ENCODE results near the gene ADGRV1. TPM values are rescaled to one million over a fixed set of nuclear protein-coding genes. Genes with fewer than 3 reads are reported as not detected.

The ADGRV1 gene
- total and polyA plus RNA-seq, 9 of the 15 experiments (the other 6 are each of a cell fraction or from before 2014, with no cell fraction given), result 21.7 to 156 (median 58.2) TPM

GRCh38 chr5:91146905-91147600 lies 588.5 kb downstream of the ADGRV1 start:
- Histone ChIP-seq H4K20me1 (replicated peaks; ENCODE audit: control insufficient read depth, insufficient read depth, low read length) (no peaks in the 10 kb centered on the region), H3K9me3 (replicated peaks; ENCODE audit: control insufficient read depth, insufficient read depth, low read depth, low read length) (no peaks in the 10 kb centered on the region), H3K27ac (ENCODE audit: extremely low read depth, low read depth, low read length) (no peak overlapping the region), H3K27me3 (ENCODE audit: control insufficient read depth in 2 of 2, insufficient read depth in 2 of 2, low read length in 2 of 2) (no peaks in the 10 kb centered on the region), H2AFZ (ENCODE audit: low read depth, low read length) (no peak overlapping the region), H3K9ac (ENCODE audit: insufficient read depth in 1 of 2, low read depth in 2 of 2, low read length in 2 of 2) (no peak overlapping the region), H3K9me1 (ENCODE audit: control insufficient read depth, insufficient read depth, low read length) (no peaks in the 10 kb centered on the region), H3K4me3 (no peak overlapping the region), H3K4me1 (replicated peaks in 1 of 2; ENCODE audit: control insufficient read depth in 2 of 2, insufficient read depth in 2 of 2, low read length in 2 of 2) (no peaks in the 10 kb centered on the region), H3K4me2 (ENCODE audit: insufficient read depth, low read length) (no peak overlapping the region), H3K79me2 (ENCODE audit: control insufficient read depth, insufficient read depth, low read length) (no peaks in the 10 kb centered on the region), H3K36me3 (ENCODE audit: control insufficient read depth, insufficient read depth, low read length) (no peaks in the 10 kb centered on the region)
- no peak for FAIRE-seq
- no peak for TF ChIP-seq ZNF77 (CRISPR knock-in tag; IDR thresholded peaks at IDR 0.05)
- no peak for TF ChIP-seq FIP1L1 (IDR thresholded peaks at IDR 0.05; ENCODE audit: low read depth, low read length, poor library complexity, severe bottlenecking)
- TF ChIP-seq MTA2 (IDR thresholded peaks at IDR 0.05; ENCODE audit: low read depth), result no peak
- TF ChIP-seq MTF1 (CRISPR knock-in tag; IDR thresholded peaks at IDR 0.05; ENCODE audit: borderline replicate concordance), result no peak
- no peak for TF ChIP-seq ZNF695 (CRISPR knock-in tag; IDR thresholded peaks at IDR 0.05)
- TF ChIP-seq MAFG (tag; conservative IDR thresholded peaks at IDR 0.05), result no peak
- no peak for TF ChIP-seq ZNF609 (CRISPR knock-in tag; IDR thresholded peaks at IDR 0.05; ENCODE audit: borderline replicate concordance)
- TF ChIP-seq ZNF3 (CRISPR knock-in tag; IDR thresholded peaks at IDR 0.05), result no peak
- no peak for TF ChIP-seq TOE1 (IDR thresholded peaks at IDR 0.05; ENCODE audit: borderline replicate concordance)
- no peak for TF ChIP-seq TOE1 (CRISPR knock-in tag; IDR thresholded peaks at IDR 0.05; ENCODE audit: borderline replicate concordance, low read depth)
- TF ChIP-seq TRIM28 (IDR thresholded peaks at IDR 0.05), result no peak
- TF ChIP-seq SIRT6 (IDR thresholded peaks at IDR 0.05; ENCODE audit: low read depth, low read length), result no peak
- no peak for TF ChIP-seq ZNF436 (CRISPR knock-in tag; IDR thresholded peaks at IDR 0.05)
- ChIA-PET CTCF (ENCODE audit: low intra/inter-chr PET ratio) (no interaction called here), POLR2A (interaction anchor here (0.7 to 1.1 kb wide), 2 partner anchors 8 to 12 kb away, joined by 3 to 4 read pairs; no protein-coding TSS in a partner anchor)
- no peak for ATAC-seq
- 85% methylated on average over 4 of the region's 4 CpGs for WGBS (ENCODE audit: insufficient coverage, low coverage, missing lambda C conversion rate)
- DNase-seq (ENCODE audit: extremely low read depth in 1 of 4, low spot score in 3 of 4), result no peak
- intact Hi-C loops (cut with micrococcal nuclease) (no loop called here), in situ Hi-C loops (cut with MboI) (no loop called here)
- BruUV-seq (replicated peaks), result no TSS peak

Data from K562 (cell line).